ENCODE results near the gene TRAF7.
A peak's percentile ranks its signal among the peaks of the same experiment; 100 is the strongest.

TRAF7 gene

DNA sequence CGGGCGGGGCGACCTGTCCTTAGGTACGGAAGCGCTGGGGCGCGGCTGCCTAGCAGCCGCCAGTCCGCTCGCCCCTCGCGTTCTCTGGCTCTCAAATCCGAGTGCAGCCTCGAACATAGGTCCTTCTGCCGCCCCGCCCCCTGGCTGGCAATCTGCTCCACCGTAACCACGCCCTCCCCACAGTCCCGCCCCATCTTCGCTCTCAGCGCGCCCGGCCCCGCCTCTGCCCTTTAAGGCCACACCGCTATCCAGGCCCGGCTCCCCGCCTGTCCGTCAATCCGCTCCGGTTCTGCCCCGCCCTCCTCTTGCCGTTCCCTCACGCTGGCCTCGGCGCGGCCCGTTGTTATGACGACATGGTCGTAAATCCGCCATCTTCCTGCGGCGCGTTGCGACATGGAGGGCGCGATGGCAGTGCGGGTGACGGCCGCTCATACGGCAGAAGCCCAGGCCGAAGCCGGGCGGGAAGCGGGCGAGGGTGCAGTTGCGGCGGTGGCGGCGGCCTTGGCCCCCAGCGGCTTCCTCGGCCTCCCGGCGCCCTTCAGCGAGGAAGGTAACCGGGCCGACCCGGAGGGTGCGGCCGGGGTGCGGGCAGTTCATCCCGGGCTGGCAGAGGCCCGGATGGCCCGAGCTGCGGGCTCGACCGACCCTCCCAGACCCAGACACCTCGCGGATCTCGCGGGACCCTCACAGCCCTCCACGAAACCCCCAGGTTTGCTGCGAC lies 67.8 kb downstream of the TRAF7 start, which contains the start of gene E4F1:
Gene E4F1 (plus strand): TSS at position 371 of the 721 bp plus-strand sequence. CDS start 23 bp downstream, at position 394.
- H3K9me3 ChIP-seq (ENCODE audit: control insufficient read depth, insufficient read depth, low read length) = no peaks in the 10 kb centered on the region
- H3K27ac ChIP-seq (ENCODE audit: low read depth, low read length) = peak within 1 kb of the TSS; percentile 64
- H3K4me2 ChIP-seq (ENCODE audit: low read length) = peak within 1 kb of the TSS; percentile 91
- peaks cover 20% of the 10 kb centered on the region for H3K36me3 ChIP-seq (ENCODE audit: control insufficient read depth, low read length)
- H3K9me2 ChIP-seq (replicated peaks; ENCODE audit: control insufficient read depth, low read length) = no peaks in the 10 kb centered on the region
- H3K4me1 ChIP-seq (ENCODE audit: control insufficient read depth, low read length) = peaks cover 11% of the 10 kb centered on the region
- peak within 1 kb of the TSS; percentile 94 for H3K4me3 ChIP-seq (ENCODE audit: low read length)
- TF ChIP-seq EZH2phosphoT487 (IDR thresholded peaks at IDR 0.05; ENCODE audit: borderline replicate concordance, low read length) = no peak
- TF ChIP-seq, protein P1, sequence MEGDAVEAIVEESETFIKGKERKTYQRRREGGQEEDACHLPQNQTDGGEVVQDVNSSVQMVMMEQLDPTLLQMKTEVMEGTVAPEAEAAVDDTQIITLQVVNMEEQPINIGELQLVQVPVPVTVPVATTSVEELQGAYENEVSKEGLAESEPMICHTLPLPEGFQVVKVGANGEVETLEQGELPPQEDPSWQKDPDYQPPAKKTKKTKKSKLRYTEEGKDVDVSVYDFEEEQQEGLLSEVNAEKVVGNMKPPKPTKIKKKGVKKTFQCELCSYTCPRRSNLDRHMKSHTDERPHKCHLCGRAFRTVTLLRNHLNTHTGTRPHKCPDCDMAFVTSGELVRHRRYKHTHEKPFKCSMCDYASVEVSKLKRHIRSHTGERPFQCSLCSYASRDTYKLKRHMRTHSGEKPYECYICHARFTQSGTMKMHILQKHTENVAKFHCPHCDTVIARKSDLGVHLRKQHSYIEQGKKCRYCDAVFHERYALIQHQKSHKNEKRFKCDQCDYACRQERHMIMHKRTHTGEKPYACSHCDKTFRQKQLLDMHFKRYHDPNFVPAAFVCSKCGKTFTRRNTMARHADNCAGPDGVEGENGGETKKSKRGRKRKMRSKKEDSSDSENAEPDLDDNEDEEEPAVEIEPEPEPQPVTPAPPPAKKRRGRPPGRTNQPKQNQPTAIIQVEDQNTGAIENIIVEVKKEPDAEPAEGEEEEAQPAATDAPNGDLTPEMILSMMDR (IDR thresholded peaks at IDR 0.05; ENCODE audit: low read depth, low read length, poor library complexity, severe bottlenecking) = no peak
- H4K20me1 ChIP-seq (ENCODE audit: control insufficient read depth, insufficient read depth, low read depth, low read length) = no peaks in the 10 kb centered on the region
- H3K27me3 ChIP-seq (ENCODE audit: control insufficient read depth, low read length) = no peaks in the 10 kb centered on the region
- 0 out of 2 replicates have a peak, but pooled peaks cover 2% of the 10 kb centered on the region for H3F3A ChIP-seq (ENCODE audit: control insufficient read depth, insufficient read depth)
- H3K79me2 ChIP-seq (ENCODE audit: control insufficient read depth, low read length) = peaks cover 46% of the 10 kb centered on the region

DNA sequence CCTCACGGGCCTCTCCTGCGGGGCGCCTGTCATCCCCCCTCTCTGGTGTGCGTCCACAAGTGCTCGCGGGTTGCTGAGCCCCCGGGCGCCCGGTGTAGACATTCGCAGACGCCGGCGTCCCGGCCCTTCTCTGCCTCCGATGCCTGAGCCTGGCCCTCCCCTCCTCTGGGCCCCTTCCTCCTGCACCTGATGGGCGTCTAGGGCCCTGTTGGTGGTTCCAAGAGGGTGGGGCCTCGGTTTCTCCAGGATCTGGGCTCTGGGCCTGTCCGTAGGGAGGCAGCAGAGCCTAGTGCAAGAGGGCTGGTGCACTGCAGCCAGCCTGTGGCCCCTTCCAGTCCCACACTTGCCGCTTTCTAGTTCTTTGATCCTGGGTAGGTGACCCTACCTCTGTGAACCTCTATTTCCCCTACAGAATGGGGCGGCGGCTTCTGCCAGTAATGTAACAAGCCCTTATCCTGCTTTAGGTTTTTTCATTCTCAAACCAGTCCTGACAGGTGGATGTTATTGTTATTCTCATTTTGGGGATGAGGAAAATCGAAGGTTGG lies 68.4 kb downstream of the TRAF7 start:
- Histone ChIP-seq H3K27me3 (ENCODE audit: control insufficient read depth, low read length) (no peaks in the 10 kb centered on the region), H3K79me2 (ENCODE audit: control insufficient read depth, low read length) (peaks cover 52% of the 10 kb centered on the region), H3K27ac (ENCODE audit: low read depth, low read length) (peak overlapping the region; percentile 64), H3F3A (ENCODE audit: control insufficient read depth, insufficient read depth) (0 out of 2 replicates have a peak, but pooled peaks cover 2% of the 10 kb centered on the region), H3K36me3 (ENCODE audit: control insufficient read depth, low read length) (peaks cover 24% of the 10 kb centered on the region), H3K4me3 (ENCODE audit: low read length) (peak overlapping the region; percentile 94), H3K9me2 (replicated peaks; ENCODE audit: control insufficient read depth, low read length) (no peaks in the 10 kb centered on the region), H3K9me3 (ENCODE audit: control insufficient read depth, insufficient read depth, low read length) (no peaks in the 10 kb centered on the region), H3K4me1 (ENCODE audit: control insufficient read depth, low read length) (peaks cover 11% of the 10 kb centered on the region), H3K4me2 (ENCODE audit: low read length) (peak overlapping the region; percentile 91), H4K20me1 (ENCODE audit: control insufficient read depth, insufficient read depth, low read depth, low read length) (no peaks in the 10 kb centered on the region)
- TF ChIP-seq EZH2phosphoT487 (IDR thresholded peaks at IDR 0.05; ENCODE audit: borderline replicate concordance, low read length) = no peak
- TF ChIP-seq, protein P1 (IDR thresholded peaks at IDR 0.05; ENCODE audit: low read depth, low read length, poor library complexity, severe bottlenecking) = no peak

DNA sequence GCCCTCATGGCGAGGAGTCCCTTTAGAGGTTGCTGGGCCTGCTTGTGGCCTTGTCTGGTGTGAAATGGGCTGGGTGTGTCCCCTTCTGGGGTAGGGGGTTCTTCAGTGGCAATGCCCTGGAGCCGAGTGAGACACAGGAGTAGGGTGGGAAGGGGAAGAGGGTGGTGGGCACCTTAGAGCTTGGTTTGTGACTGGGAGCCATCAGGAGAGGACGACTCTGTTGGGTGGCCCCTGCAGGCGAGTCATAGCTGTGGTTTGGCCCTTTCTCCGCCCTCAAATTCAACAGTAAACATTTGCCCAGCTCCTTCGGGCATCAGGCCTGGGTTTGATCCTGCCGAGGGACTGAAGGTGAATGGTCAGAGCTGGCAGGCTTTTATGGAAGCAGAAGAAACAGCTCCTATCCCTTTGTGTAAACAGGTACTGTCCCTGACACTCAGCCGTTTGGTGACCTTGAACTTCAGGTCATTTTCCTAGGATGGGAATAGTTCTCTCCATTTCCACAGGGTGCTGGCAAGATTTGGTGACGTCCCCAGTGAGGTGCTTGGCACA lies 70.7 kb downstream of the TRAF7 start:
- H3K4me3 ChIP-seq (ENCODE audit: low read length) = no peak overlapping the region
- no peak for TF ChIP-seq EZH2phosphoT487 (IDR thresholded peaks at IDR 0.05; ENCODE audit: borderline replicate concordance, low read length)
- TF ChIP-seq, protein P1 (IDR thresholded peaks at IDR 0.05; ENCODE audit: low read depth, low read length, poor library complexity, severe bottlenecking) = no peak
- no peaks in the 10 kb centered on the region for H3K27me3 ChIP-seq (ENCODE audit: control insufficient read depth, low read length)
- peaks cover 37% of the 10 kb centered on the region for H3K36me3 ChIP-seq (ENCODE audit: control insufficient read depth, low read length)
- H3K4me2 ChIP-seq (ENCODE audit: low read length) = no peak overlapping the region
- no peak overlapping the region for H3K27ac ChIP-seq (ENCODE audit: low read depth, low read length)
- peaks cover 11% of the 10 kb centered on the region for H3K4me1 ChIP-seq (ENCODE audit: control insufficient read depth, low read length)
- H3K79me2 ChIP-seq (ENCODE audit: control insufficient read depth, low read length) = peaks cover 52% of the 10 kb centered on the region
- H4K20me1 ChIP-seq (ENCODE audit: control insufficient read depth, insufficient read depth, low read depth, low read length) = no peaks in the 10 kb centered on the region
- no peaks in the 10 kb centered on the region for H3K9me2 ChIP-seq (replicated peaks; ENCODE audit: control insufficient read depth, low read length)
- H3F3A ChIP-seq (ENCODE audit: control insufficient read depth, insufficient read depth) = 0 out of 2 replicates have a peak, but pooled peaks cover 2% of the 10 kb centered on the region
- H3K9me3 ChIP-seq (ENCODE audit: control insufficient read depth, insufficient read depth, low read length) = no peaks in the 10 kb centered on the region
